ENCODE data around the gene DCLK1. TPM values are rescaled to one million over a fixed set of nuclear protein-coding genes. Genes with fewer than 3 reads are reported as not detected.

The DCLK1 gene
- total RNA-seq, 3 donors from 2014 or later, result not detected

GRCh38 chr13:36146511-36147269 lies 15.5 kb upstream of the DCLK1 start:
- Mint-ChIP-seq H3K4me3 (no peak overlapping the region), H3K36me3 (ENCODE audit: insufficient read depth) (no peaks in the 10 kb centered on the region), H3K4me1 (ENCODE audit: low read depth) (no peaks in the 10 kb centered on the region), H3K27me3 (ENCODE audit: low read depth) (no peaks in the 10 kb centered on the region), H3K9me3 (no peaks in the 10 kb centered on the region)
- ATAC-seq (no peak), DNase-seq (no peak)

GRCh38 chr13:36143738-36144137 lies 12.6 kb upstream of the DCLK1 start:
- no peak for ATAC-seq
- H3K4me1 Mint-ChIP-seq (ENCODE audit: low read depth), result no peaks in the 10 kb centered on the region

GRCh38 chr13:36142735-36143134 lies 11.6 kb upstream of the DCLK1 start:
- no peak for ATAC-seq
- no peaks in the 10 kb centered on the region for H3K9me3 Mint-ChIP-seq
- no peaks in the 10 kb centered on the region for H3K36me3 Mint-ChIP-seq (ENCODE audit: insufficient read depth)
- no peaks in the 10 kb centered on the region for H3K27me3 Mint-ChIP-seq (ENCODE audit: low read depth)
- no peaks in the 10 kb centered on the region for H3K4me1 Mint-ChIP-seq (ENCODE audit: low read depth)
- no peak for DNase-seq
- no peak overlapping the region for H3K4me3 Mint-ChIP-seq

More at GRCh38 chr13:36143738-36144137, 12.6 kb upstream of the DCLK1 start:
- no peaks in the 10 kb centered on the region for H3K36me3 Mint-ChIP-seq (ENCODE audit: insufficient read depth)
- no peaks in the 10 kb centered on the region for H3K27me3 Mint-ChIP-seq (ENCODE audit: low read depth)
- H3K4me3 Mint-ChIP-seq, result no peak overlapping the region
- no peak for DNase-seq
- no peaks in the 10 kb centered on the region for H3K9me3 Mint-ChIP-seq

- Mint-ChIP-seq H3K4me1 (ENCODE audit: low read depth) (no peaks in the 10 kb centered on the region), H3K4me3 (no peak overlapping the region), H3K9me3 (no peaks in the 10 kb centered on the region), H3K36me3 (ENCODE audit: insufficient read depth) (no peaks in the 10 kb centered on the region), H3K27me3 (ENCODE audit: low read depth) (peaks cover 20% of the 10 kb centered on the region)
- ATAC-seq (no peak), DNase-seq (no peak)
Measured at GRCh38 chr13:36135876-36136275, 4.7 kb upstream of the DCLK1 start.

GRCh38 chr13:36134632-36135031 lies 3.5 kb upstream of the DCLK1 start:
- H3K36me3 Mint-ChIP-seq (ENCODE audit: insufficient read depth), result no peaks in the 10 kb centered on the region
- H3K4me1 Mint-ChIP-seq (ENCODE audit: low read depth), result no peaks in the 10 kb centered on the region
- H3K9me3 Mint-ChIP-seq, result no peaks in the 10 kb centered on the region
- no peak overlapping the region for H3K4me3 Mint-ChIP-seq
- DNase-seq, result no peak
- no peak for ATAC-seq
- peaks cover 28% of the 10 kb centered on the region for H3K27me3 Mint-ChIP-seq (ENCODE audit: low read depth)

- no peak overlapping the region for H3K4me3 Mint-ChIP-seq
- H3K4me1 Mint-ChIP-seq (ENCODE audit: low read depth), result no peaks in the 10 kb centered on the region
- H3K36me3 Mint-ChIP-seq (ENCODE audit: insufficient read depth), result no peaks in the 10 kb centered on the region
- H3K9me3 Mint-ChIP-seq, result no peaks in the 10 kb centered on the region
- ATAC-seq (no peak), DNase-seq (no peak)
- peaks cover 30% of the 10 kb centered on the region for H3K27me3 Mint-ChIP-seq (ENCODE audit: low read depth)
Measured at GRCh38 chr13:36133950-36134626, 2.9 kb upstream of the DCLK1 start.

GRCh38 chr13:36132376-36132775 lies 1.2 kb upstream of the DCLK1 start:
- DNase-seq (no peak), ATAC-seq (no peak)
- no peaks in the 10 kb centered on the region for H3K4me1 Mint-ChIP-seq (ENCODE audit: low read depth)
- H3K27me3 Mint-ChIP-seq (ENCODE audit: low read depth), result peaks cover 30% of the 10 kb centered on the region
- no peaks in the 10 kb centered on the region for H3K36me3 Mint-ChIP-seq (ENCODE audit: insufficient read depth)
- H3K9me3 Mint-ChIP-seq, result no peaks in the 10 kb centered on the region
- H3K4me3 Mint-ChIP-seq, result no peak overlapping the region

GRCh38 chr13:36131931-36132297 lies 732 bp upstream of the DCLK1 start:
- ATAC-seq, result no peak
- Mint-ChIP-seq H3K4me3 (no peak overlapping the region), H3K27me3 (ENCODE audit: low read depth) (peaks cover 30% of the 10 kb centered on the region), H3K36me3 (ENCODE audit: insufficient read depth) (no peaks in the 10 kb centered on the region), H3K9me3 (no peaks in the 10 kb centered on the region), H3K4me1 (ENCODE audit: low read depth) (no peaks in the 10 kb centered on the region)
- no peak for DNase-seq

- H3K9me3 Mint-ChIP-seq, result no peaks in the 10 kb centered on the region
- no peaks in the 10 kb centered on the region for H3K4me1 Mint-ChIP-seq (ENCODE audit: low read depth)
- H3K36me3 Mint-ChIP-seq (ENCODE audit: insufficient read depth), result no peaks in the 10 kb centered on the region
- H3K4me3 Mint-ChIP-seq, result no peak overlapping the region
- ATAC-seq (peak in 1 of 2 donors; percentile 33), DNase-seq (no peak)
- H3K27me3 Mint-ChIP-seq (ENCODE audit: low read depth), result peaks cover 30% of the 10 kb centered on the region
Measured at GRCh38 chr13:36130552-36131221, 495 bp downstream of the DCLK1 start.

GRCh38 chr13:36130193-36130551 lies 1.0 kb downstream of the DCLK1 start:
- ATAC-seq, result no peak
- DNase-seq, result no peak
- Mint-ChIP-seq H3K27me3 (ENCODE audit: low read depth) (peaks cover 28% of the 10 kb centered on the region), H3K4me3 (no peak overlapping the region), H3K4me1 (ENCODE audit: low read depth) (no peaks in the 10 kb centered on the region), H3K9me3 (no peaks in the 10 kb centered on the region), H3K36me3 (ENCODE audit: insufficient read depth) (no peaks in the 10 kb centered on the region)

GRCh38 chr13:36129539-36129938 lies 1.6 kb downstream of the DCLK1 start:
- DNase-seq (no peak), ATAC-seq (no peak)
- no peaks in the 10 kb centered on the region for H3K36me3 Mint-ChIP-seq (ENCODE audit: insufficient read depth)
- H3K4me1 Mint-ChIP-seq (ENCODE audit: low read depth), result no peaks in the 10 kb centered on the region
- H3K4me3 Mint-ChIP-seq, result no peak overlapping the region
- peaks cover 31% of the 10 kb centered on the region for H3K27me3 Mint-ChIP-seq (ENCODE audit: low read depth)
- H3K9me3 Mint-ChIP-seq, result no peaks in the 10 kb centered on the region

GRCh38 chr13:36126491-36126890 lies 4.7 kb downstream of the DCLK1 start:
- Mint-ChIP-seq H3K4me3 (no peak overlapping the region), H3K27me3 (ENCODE audit: low read depth) (peaks cover 14% of the 10 kb centered on the region), H3K9me3 (no peaks in the 10 kb centered on the region), H3K4me1 (ENCODE audit: low read depth) (no peaks in the 10 kb centered on the region), H3K36me3 (ENCODE audit: insufficient read depth) (no peaks in the 10 kb centered on the region)
- DNase-seq (no peak), ATAC-seq (no peak)

- H3K4me3 Mint-ChIP-seq, result no peak overlapping the region
- peaks cover 13% of the 10 kb centered on the region for H3K27me3 Mint-ChIP-seq (ENCODE audit: low read depth)
- H3K36me3 Mint-ChIP-seq (ENCODE audit: insufficient read depth), result no peaks in the 10 kb centered on the region
- DNase-seq (no peak), ATAC-seq (no peak)
- no peaks in the 10 kb centered on the region for H3K9me3 Mint-ChIP-seq
- H3K4me1 Mint-ChIP-seq (ENCODE audit: low read depth), result no peaks in the 10 kb centered on the region
Measured at GRCh38 chr13:36125841-36126240, 5.3 kb downstream of the DCLK1 start.

GRCh38 chr13:36124236-36124822 lies 6.9 kb downstream of the DCLK1 start:
- no peaks in the 10 kb centered on the region for H3K4me1 Mint-ChIP-seq (ENCODE audit: low read depth)
- no peak for DNase-seq
- no peaks in the 10 kb centered on the region for H3K9me3 Mint-ChIP-seq
- H3K4me3 Mint-ChIP-seq, result no peak overlapping the region
- ATAC-seq, result no peak
- no peaks in the 10 kb centered on the region for H3K36me3 Mint-ChIP-seq (ENCODE audit: insufficient read depth)
- H3K27me3 Mint-ChIP-seq (ENCODE audit: low read depth), result peaks cover 3% of the 10 kb centered on the region

Measured in activated T-cell treated with anti-CD3 and anti-CD28 coated beads, Interleukin-2, amount 50 U/mL, for 4 hours (primary cell).